OCI-LY3 (cell line): Measurements from ENCODE around the gene SLC8A2.

Experiments used
- H2AFZ ChIP-seq: fragments of 200-600, 300-600 bp; shearing (Covaris generic); 2 replicates; pipeline ENCODE4 v1.6.0; 2014; ENCODE audit warnings: antibody characterized with exemption, low read depth, low read length
- H3K27ac ChIP-seq: fragments of 200-600, 300-600 bp; sonication (generic); 2 replicates; pipeline ENCODE4 v1.5.1; 2014; ENCODE audit warnings: mild to moderate bottlenecking, low read length, moderate library complexity, mixed read lengths
- H3K27me3 ChIP-seq: fragments of 200-600, 300-600 bp; sonication (generic); 2 replicates; pipeline ENCODE4 v1.6.1; 2014; ENCODE audit warnings: low read depth, low read length, mixed read lengths
- H3K36me3 ChIP-seq: fragments of 200-600, 300-600 bp; sonication (generic); replicated peaks from 2 replicates; pipeline ENCODE3; 2014; ENCODE audit warnings: low read depth, low read length, mixed read lengths
- H3K4me1 ChIP-seq: fragments of 300-600, 200-600 bp; sonication (generic); 2 replicates; pipeline ENCODE4 v1.6.1; 2014; ENCODE audit warnings: low read length, mixed read lengths
- H3K4me2 ChIP-seq: fragments of 200-600, 300-600 bp; sonication (generic); 2 replicates; pipeline ENCODE4 v1.6.1; 2014; ENCODE audit warnings: low read length, mixed read lengths
- H3K4me3 ChIP-seq: fragments of 300-600, 200-600 bp; sonication (generic); 2 replicates; pipeline ENCODE4 v1.5.1; 2014; ENCODE audit warnings: antibody characterized with exemption, mild to moderate bottlenecking, low read length, moderate library complexity
- H3K79me2 ChIP-seq: fragments of 300-600, 200-600 bp; shearing (Covaris generic); 2 replicates; pipeline ENCODE4 v1.6.1; 2014; ENCODE audit warnings: mild to moderate bottlenecking, low read length, mixed read lengths
- H3K9ac ChIP-seq: fragments of 300-600, 200-600 bp; shearing (Covaris generic); 2 replicates; pipeline ENCODE4 v1.6.0; 2014; ENCODE audit warnings: mild to moderate bottlenecking, low read length, moderate library complexity
- H3K9me3 ChIP-seq: fragments of 200-600, 300-600 bp; shearing (Covaris generic); 2 replicates; pipeline ENCODE4 v1.6.1; 2014; ENCODE audit warnings: low read length, mixed read lengths; ENCODE audit not compliant: insufficient read depth
- H4K20me1 ChIP-seq: fragments of 200-600, 300-600 bp; sonication (generic); 2 replicates; pipeline ENCODE4 v1.6.1; 2016; ENCODE audit warnings: low read length, mixed read lengths; ENCODE audit not compliant: insufficient read depth
- EZH2phosphoT487 ChIP-seq: fragments of 200-600 bp; shearing (Covaris generic); IDR thresholded peaks from 2 replicates; pipeline ENCODE4 v1.6.1; 2018; ENCODE audit warnings: antibody characterized with exemption, mixed run types, low read depth
- TF ChIP-seq, protein P1 (sequence below): fragments of 200-600, 300-600 bp; sonication (generic); IDR thresholded peaks from 2 replicates; pipeline ENCODE4 v1.5.1; 2014; ENCODE audit warnings: antibody characterized with exemption, low read length, low read depth

SLC8A2 gene

DNA sequence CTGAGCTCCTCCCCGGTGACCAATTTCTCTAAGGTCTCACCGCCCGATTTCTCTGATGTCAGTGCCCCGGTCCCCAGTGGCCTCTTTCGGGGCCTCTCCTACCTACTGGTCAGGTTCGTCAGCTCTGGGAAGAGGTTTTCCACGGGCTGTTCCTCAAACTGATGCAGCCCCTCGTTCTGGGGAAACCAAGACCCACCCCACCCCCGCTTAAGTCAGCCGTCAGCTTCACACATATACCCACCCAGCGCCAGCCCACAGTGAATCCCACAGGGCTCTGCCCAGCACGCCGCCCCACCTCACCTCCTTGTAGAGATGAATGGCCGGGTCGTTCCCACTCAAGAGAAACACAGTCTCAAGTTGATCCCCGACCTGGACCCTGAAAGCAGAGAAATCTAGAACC, 9.0 kb upstream of the SLC8A2 start:
- TF ChIP-seq, protein P1, sequence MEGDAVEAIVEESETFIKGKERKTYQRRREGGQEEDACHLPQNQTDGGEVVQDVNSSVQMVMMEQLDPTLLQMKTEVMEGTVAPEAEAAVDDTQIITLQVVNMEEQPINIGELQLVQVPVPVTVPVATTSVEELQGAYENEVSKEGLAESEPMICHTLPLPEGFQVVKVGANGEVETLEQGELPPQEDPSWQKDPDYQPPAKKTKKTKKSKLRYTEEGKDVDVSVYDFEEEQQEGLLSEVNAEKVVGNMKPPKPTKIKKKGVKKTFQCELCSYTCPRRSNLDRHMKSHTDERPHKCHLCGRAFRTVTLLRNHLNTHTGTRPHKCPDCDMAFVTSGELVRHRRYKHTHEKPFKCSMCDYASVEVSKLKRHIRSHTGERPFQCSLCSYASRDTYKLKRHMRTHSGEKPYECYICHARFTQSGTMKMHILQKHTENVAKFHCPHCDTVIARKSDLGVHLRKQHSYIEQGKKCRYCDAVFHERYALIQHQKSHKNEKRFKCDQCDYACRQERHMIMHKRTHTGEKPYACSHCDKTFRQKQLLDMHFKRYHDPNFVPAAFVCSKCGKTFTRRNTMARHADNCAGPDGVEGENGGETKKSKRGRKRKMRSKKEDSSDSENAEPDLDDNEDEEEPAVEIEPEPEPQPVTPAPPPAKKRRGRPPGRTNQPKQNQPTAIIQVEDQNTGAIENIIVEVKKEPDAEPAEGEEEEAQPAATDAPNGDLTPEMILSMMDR: no peak
- TF ChIP-seq EZH2phosphoT487: no peak
- Histone ChIP-seq H3K27me3 (no peaks in the 10 kb centered on the region), H3K36me3 (peaks cover 4% of the 10 kb centered on the region), H3K27ac (no peak overlapping the region), H4K20me1 (no peaks in the 10 kb centered on the region), H3K9ac (no peak overlapping the region), H3K4me1 (peaks cover 13% of the 10 kb centered on the region), H3K79me2 (0 out of 2 replicates have a peak, but pooled peaks cover 6% of the 10 kb centered on the region), H3K4me3 (no peak overlapping the region), H3K4me2 (no peak overlapping the region), H2AFZ (no peak overlapping the region), H3K9me3 (no peaks in the 10 kb centered on the region)

DNA sequence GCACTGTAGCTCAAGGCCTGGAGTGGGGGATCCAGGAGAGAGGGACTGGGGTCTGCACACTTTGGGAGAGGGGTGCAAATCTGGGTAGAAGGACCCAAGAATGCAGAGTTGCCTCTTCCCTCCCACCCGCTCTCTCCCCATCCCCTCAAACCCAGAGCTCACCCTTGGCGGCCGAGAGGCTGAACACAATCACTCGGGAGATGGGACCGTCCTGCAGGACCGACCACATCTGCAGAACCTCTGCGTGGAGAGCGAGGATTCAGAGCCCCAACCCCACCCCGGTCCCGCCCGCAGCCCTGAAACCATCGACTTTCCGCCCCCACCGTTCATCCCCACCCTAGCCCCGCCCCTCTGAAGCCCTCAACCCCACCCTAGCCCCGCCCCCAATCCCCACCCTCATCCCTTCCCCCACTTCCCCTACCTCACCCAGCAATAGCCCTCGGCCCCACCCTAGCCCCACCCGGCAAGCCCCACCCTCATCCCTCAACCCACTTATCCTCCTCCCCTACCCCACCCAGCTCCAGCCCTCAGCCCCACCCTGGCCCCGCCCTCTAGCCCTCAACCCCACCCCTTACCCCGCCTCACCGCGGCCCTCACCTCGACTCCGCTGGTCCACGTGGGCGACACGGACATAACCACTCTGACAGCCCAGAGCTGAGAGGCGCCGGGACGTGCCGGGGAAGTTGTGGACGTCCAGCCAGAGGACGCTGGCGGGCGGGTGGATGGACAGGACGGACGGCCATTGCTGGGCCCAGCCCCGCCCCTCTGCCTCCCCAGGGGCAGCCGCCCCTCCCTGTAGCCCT, 8.2 kb upstream of the SLC8A2 start:
- TF ChIP-seq, protein P1: no peak
- no peak for TF ChIP-seq EZH2phosphoT487
- Histone ChIP-seq H4K20me1 (no peaks in the 10 kb centered on the region), H3K79me2 (0 out of 2 replicates have a peak, but pooled peaks cover 1% of the 10 kb centered on the region), H3K4me3 (no peak overlapping the region), H3K4me2 (no peak overlapping the region), H3K36me3 (no peaks in the 10 kb centered on the region), H3K4me1 (peaks cover 5% of the 10 kb centered on the region), H2AFZ (no peak overlapping the region), H3K9me3 (no peaks in the 10 kb centered on the region), H3K9ac (no peak overlapping the region), H3K27me3 (no peaks in the 10 kb centered on the region), H3K27ac (no peak overlapping the region)

DNA sequence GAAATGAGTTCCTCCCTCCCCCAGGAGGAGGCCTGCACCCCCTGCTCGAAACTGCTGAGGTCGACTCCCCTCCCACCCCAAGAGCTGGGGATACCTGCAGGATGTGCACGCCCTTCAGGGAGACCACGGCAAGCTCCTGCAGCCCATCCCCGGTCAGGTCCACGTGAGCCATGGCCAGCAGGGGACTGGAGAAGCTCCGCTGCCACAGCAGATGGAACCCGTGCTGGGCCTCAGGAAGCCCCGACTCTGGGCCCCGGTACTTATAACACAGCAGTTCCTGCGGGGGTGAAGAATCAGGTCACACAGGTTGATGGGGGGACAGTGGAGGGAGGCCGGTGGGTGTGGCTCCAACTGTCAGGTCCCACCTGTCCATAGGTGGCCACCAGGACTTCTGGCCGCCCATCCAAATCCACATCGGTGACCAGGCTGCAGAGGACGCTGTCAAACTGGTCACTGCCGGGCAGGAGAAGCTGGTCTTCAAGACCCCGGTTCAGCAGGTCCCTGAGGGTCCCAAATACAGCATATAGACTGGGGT, 4.8 kb upstream of the SLC8A2 start:
- Histone ChIP-seq H3K9ac (no peak overlapping the region), H3K36me3 (no peaks in the 10 kb centered on the region), H3K4me2 (no peak overlapping the region), H3K27me3 (no peaks in the 10 kb centered on the region), H3K4me1 (no peaks in the 10 kb centered on the region), H3K9me3 (no peaks in the 10 kb centered on the region), H3K4me3 (no peak overlapping the region), H4K20me1 (no peaks in the 10 kb centered on the region), H2AFZ (no peak overlapping the region), H3K79me2 (no peaks in the 10 kb centered on the region), H3K27ac (no peak overlapping the region)
- TF ChIP-seq EZH2phosphoT487: no peak
- TF ChIP-seq, protein P1: no peak

DNA sequence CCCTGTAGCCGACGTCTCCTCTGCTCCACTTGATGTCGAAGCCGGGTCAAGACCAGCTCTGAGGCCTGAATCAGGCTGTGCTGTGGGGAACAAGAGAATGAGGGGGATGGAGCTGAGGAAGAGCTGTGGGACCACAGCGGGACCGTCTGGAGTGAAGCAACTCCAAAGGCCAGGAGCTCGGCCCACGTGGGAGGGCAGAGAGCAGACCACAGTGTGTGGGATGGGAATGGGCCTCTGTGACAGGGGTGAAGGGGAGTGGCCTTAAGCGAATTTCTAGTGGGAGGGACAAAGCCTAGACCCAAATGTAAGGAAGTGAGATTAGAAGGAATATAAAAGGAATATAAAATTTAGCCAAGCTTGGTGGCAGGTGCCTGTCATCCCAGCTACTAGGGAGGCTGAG, 3.8 kb upstream of the SLC8A2 start:
- Histone ChIP-seq H3K9me3 (no peaks in the 10 kb centered on the region), H3K4me1 (no peaks in the 10 kb centered on the region), H3K4me3 (no peak overlapping the region), H4K20me1 (no peaks in the 10 kb centered on the region), H3K27ac (no peak overlapping the region), H2AFZ (no peak overlapping the region), H3K36me3 (no peaks in the 10 kb centered on the region), H3K27me3 (peaks cover 9% of the 10 kb centered on the region), H3K4me2 (no peak overlapping the region), H3K79me2 (no peaks in the 10 kb centered on the region), H3K9ac (no peak overlapping the region)
- TF ChIP-seq, protein P1: no peak
- no peak for TF ChIP-seq EZH2phosphoT487
